ENCODE measurements around the gene PALMD. TPM values are rescaled to one million over a fixed set of nuclear protein-coding genes. Genes with fewer than 3 reads are reported as not detected.
A peak's percentile ranks its signal among the peaks of the same experiment; 100 is the strongest.

PALMD gene
- total RNA-seq, 1 experiment from 2014 or later: 0.31 TPM

DNA sequence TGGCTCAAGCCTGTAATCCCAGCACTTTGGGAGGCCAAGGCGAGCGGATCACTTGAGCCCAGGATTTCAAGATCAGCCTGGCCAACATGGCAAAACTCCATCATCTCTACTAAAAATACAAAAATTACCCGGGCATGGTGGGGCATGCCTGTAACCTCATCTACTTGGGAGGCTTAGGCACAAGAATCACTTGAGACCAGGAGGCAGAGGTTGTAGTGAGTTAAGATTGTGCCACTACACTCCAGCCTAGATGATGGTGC lies 12.0 kb downstream of the PALMD start:
- DNase-seq (ENCODE audit: low spot score): no peak

DNA sequence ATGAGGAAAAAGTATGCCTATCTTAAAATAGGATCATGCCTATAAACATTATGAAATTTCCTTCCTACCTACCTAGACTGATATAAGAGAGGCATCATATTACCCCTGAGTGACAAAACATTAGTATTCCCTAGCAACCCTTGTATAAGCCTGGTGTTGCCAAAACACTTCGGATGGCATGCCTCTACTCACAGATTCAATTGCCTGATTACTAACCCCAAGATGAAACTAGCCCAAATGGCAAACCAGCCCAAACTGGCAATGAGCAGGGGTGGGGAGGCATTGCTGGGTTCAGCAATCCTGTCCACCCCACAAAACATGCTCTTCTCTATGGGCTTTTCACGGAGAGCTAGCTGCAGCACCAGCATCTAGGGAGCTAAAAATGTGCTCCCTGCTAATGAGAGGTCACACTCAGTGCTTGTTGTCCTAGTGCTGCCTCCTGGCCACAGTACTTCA lies 13.9 kb downstream of the PALMD start:
- DNase-seq (ENCODE audit: low spot score): peak; percentile 81

DNA sequence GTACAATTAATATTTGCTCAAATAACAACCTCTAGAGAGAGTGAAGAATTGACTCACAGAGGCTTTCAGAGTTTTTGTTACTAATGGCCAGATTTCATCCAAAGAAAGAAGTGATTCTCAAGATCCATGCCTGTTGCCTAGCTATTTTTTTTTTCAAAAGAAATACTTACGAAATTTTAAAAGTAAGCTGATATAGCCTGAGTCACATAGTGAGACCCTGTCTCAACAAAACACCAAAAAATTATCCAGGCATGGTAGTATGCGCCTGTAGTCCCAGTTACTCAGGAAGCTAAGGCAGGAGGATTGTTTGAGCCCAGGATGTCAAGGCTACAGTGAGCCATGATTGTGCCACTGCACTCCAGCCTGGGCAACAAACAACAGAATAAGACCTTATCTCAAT lies 14.6 kb downstream of the PALMD start:
- no peak for DNase-seq (ENCODE audit: low spot score)

DNA sequence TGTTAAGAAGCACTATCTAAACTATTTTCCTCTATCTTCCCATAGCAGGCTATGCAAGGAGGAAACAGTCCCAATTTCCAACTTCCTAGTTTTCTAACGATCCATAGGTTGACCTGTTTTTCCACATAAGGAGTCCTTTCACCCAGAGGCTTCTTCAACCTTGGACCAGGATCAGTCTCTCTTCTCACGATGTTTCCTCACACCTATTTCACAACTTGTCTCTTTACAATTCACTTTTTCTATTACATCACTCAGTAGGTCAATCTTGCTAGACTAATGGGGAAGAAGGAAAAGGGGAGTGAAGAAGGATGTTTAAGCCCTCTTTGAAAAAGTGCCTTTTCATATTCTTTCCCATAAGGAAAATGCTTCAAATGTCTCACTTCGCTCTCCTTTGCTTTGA lies 15.9 kb downstream of the PALMD start:
- DNase-seq (ENCODE audit: low spot score): peak; percentile 48

DNA sequence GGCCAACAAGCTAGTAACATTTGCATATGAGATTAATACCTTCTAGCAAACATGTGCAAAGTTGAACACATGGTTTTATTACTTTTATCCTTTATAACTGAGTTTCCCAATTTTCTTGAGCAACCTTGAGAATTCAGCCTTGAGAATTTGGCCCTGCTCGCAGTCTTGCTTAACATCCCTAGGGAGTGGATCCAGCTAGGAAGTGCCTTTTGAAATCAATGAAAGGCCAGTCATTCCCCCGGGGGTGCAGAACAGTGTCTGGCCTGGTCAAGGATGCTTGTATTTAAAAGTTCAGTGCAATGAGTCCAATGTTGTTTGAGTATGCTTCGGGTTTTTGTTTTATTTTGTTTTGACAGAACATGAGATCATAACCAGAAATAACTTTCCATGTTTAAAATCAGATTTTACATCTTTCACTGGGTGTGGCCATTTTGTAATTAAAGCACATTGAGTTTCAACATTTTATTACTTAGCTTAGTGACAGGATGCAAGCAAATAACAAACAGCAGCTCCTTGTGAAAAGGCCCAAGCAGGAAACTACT lies 16.7 kb downstream of the PALMD start:
- no peak for DNase-seq (ENCODE audit: low spot score)

DNA sequence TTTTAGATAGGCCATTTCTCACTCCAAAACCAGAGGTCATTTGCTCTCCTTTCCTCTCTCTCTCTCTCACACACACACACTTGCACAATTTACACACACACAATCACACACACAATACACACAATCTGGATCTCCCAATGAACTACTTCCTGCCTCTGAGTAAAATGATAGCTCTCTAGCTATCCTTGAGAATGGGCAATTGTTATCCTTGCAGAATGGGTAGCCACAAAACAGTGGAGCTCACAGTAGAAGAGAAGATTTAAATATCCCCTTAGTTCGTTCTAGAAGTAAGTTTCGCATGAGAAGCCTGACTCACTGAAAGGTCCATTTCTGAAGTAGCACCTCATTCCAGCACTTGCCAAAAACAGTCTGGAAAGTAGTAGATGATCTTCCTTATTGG lies 17.6 kb downstream of the PALMD start:
- no peak for DNase-seq (ENCODE audit: low spot score)

DNA sequence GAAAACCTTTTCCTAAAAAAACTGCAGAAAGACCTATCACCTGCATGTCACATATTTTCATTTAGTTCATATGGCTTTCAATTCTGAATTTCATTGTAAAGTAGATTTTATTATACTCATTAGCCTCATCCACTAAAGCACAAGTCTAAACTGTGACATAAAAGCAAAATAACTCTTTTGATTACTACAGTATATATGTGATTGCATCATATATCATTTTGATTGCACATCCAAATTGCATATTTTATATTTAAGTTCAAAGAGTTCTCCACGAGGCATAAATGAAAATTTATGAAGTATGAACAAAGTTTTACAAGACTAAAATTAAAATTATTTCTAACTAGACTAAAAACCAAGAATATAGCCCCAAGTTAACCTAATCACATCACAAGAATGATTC lies 19.3 kb downstream of the PALMD start:
- no peak for DNase-seq (ENCODE audit: low spot score)

DNA sequence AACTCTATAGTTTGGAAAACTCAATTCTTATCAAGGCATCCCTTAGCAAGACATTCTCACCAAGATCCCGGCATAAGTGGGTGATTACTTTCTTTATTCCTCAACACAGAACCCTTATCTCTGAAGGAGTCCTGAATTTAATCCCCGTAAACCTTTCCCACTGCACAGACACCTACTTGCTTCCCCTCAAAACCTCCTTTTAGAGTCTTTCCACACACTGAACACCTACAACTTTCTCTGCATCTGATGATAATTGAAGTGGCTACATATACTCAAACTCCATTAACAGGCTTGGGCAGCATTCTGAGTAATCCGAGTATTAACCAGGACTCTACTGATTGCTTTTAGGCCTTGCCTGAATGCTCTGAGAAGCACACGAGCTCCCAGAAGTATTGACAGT lies 23.5 kb downstream of the PALMD start:
- no peak for DNase-seq (ENCODE audit: low spot score)

DNA sequence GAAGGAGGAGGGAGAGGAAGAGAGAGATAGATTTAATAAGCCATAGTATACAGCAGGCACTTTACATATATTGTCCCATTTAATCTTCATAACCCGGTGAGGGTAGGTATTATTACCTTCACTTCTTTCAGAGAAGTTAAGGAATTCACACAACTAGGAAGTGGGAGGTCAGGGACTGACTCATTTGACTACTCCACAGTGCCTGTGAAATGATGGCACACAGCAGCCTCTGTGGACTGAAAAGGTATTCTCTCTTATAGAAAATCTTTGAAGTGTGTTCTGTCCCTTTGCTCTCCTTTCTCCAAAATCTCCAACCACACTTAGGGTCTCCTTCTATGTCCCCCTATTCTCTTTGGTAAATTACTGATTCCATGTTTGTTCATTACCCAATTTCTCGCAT lies 23.9 kb downstream of the PALMD start:
- DNase-seq (ENCODE audit: low spot score): no peak

DNA sequence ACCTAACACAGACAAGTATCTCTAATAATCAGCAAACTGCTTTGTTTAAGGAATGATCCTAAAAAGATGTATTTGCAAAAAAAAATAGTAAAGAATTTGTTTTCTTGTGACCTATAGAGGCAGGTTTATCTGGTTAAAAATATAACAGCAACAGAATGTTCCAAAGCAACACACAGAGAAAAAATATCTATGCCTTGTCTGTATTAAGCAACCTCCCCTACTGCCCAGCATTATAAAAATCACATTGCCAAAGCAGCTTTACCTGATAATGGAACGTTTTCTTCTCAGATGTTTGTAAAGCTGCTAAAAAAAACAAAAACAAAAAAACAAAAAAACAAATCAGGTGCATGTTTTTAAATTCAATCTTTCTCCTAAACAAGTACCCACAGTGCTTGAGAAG lies 24.7 kb downstream of the PALMD start:
- no peak for DNase-seq (ENCODE audit: low spot score)

DNA sequence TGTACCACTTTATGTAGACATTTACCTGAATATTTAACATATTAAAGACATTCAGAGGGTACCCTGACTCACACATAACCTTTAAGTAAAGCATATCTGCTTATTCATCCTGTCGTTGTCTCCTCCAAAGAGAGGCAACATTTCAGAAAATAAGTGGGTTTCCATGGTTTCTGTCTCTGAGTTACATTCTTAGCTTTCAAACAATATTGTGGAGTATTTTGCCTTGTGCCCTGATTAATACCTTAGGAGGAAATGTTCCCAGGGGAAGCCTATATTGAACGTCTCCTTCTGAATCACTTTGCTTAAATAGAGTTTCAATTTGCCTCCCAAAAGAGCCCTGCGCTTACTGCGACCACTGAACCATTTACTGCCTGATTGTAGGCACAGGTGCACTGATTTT lies 26.1 kb downstream of the PALMD start:
- no peak for DNase-seq (ENCODE audit: low spot score)

DNA sequence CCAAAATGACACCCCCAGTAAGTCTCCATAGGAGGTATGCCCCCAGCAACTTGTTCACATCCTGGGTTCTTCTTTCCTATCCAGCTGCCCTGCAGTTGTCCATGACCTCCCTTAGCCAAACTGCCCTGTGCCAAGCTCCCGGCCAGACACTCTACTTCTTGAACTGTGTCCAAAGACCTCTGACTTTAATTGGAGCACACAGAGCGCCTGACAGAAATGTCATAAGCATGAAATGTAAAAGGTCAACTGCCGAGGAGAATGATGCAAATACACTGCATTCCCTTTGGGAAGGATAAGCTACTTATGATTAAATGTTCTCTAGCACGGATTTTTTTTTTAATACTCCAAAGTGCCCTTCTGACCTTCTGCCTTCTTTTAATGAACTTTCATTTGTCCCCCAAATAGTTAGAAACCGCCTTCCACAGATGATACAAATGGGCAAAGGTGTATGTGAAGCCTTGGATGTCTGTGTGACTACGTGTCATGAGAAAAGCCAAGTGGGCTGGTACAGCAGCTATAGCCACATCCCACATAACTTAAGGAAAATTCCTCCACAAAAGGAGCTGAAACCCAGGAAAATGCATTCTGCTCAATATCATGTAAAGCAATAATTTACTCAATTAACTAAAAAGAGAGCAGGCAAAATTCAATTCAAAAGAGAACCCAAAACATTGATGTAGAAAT lies 26.8 kb downstream of the PALMD start:
- DNase-seq (ENCODE audit: low spot score): no peak

DNA sequence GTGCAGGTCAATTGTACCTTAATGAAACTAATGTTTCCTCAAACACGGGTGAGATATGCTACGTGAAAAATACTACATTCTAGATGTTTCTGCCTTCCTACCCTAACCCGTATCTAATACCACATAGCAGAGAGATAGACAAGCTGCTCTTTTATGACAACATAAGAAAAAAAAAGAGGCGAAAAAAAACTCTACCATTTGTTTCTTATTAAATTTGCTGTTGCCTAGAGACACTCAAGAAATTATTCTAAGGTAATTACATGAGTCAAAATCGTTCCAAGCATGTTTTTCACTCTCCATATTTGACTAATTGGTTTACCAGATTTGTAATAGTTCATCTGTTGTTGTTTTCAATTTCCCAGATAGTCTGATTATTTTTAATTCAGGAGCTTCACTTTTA lies 27.4 kb downstream of the PALMD start:
- DNase-seq (ENCODE audit: low spot score): no peak

DNA sequence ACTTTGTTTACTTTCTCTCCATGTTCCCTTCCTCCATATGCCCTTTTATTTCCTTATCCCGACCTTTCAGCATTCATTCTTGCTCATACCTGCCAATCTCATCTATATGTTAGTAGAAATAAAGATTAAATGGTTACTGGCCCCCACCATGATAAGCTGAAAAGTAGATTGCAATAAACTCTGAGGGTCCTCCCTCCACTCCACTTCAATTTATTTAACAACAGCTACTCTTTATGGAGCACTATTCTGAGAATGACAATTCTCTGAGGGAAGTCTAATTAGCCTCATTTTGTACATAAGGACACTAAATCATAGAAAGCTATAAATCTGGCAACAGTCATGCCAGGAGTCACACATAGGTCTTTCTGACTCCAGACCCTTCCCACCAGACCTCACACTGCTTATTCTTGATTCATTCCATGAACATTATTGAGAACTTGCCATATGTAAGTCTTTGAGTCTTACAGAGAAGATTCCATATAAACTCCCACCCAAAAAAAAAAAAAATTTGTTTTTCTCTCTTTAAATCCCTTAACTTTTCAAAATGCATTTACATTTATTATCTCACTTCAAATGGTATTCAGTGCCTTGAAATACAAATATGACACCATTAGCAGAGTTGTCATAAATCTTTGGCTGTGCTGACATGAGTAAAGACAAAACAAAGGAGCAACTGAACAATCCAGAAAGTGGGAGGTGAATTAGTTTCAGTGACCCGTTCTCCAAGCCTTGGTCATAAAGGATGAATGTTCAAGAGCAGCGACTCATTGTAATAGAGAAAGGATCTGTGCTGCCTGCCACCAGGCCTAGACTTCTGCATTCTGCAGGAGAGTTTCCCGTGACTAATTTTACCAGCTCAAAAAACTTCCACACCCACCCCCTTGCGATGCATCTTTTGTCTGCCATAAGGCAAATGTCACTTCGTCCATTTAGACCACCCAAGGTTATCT lies 28.5 kb downstream of the PALMD start:
- DNase-seq (ENCODE audit: low spot score): no peak

DNA sequence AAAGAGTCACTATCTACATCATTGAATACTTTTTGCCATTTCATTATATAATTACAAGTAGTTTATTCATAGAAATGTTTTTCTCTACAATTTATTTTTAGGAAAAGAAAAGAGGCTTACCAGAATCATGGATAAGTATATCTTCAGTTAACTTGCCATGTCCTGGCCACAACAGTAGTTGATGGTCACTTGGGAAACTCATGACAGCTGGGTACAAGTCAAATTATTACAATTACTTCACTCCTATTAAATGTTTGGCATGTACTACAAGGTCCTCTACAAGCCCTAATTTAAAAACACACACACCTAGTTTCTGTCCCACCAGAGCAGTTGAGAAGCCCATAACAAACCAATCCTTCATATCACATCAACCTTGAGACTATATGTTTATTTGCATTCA lies 29.4 kb downstream of the PALMD start:
- DNase-seq (ENCODE audit: low spot score): no peak

DNA sequence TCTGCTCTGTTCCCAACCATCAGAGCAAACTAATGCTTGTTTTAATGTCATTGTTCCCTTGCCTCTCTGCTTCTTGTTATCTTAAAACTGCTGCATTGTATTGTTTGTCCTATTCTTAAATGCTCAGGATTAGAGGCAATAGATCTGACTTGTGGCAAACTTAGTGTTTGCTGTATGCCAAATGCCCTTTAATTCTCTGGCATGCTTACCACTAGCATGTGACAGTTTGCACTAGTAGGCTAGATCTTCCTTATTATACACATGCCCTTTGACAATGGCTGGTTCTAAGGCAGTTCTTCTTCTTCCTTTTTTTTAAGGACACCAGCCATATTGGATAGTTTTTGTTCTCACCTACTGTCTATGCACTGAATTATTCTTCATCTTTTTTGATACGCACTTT lies 30.1 kb downstream of the PALMD start:
- no peak for DNase-seq (ENCODE audit: low spot score)

DNA sequence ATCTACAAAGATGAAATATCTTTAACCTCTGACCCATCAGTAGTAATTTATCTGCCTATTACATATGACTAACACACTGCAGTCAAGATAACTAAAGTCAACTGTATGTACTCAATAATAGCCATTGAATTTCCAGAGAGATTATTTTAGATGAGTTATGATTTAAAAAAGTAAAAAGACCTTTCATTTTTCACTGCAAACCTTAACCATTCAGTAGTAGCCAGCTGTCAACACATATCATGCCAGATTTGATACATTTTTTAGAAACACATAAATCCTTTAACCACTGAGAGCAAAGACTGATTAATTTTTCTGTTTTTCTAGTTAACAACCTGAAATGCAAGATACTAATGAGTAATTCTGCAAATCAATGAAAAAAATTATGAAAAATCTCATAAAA lies 31.0 kb downstream of the PALMD start:
- no peak for DNase-seq (ENCODE audit: low spot score)

DNA sequence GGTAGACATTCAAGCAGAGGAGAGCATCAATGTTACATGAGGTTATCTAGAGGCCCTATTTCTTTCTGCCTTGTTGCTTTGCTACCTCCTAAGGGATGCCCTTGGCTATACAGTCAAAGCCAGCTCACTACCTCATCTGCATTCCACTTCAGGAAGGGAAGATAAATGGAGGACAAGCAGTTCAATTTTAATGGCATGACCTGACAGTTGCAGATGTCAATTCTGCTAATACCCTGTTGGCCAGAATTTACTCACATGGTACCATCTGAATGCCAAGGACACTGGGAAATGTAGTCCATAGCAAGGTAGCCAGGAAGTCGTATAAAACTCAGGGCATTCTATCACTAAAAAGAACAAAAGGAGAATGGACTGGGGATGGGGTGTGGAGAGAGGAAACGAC lies 31.5 kb downstream of the PALMD start:
- DNase-seq (ENCODE audit: low spot score): no peak

DNA sequence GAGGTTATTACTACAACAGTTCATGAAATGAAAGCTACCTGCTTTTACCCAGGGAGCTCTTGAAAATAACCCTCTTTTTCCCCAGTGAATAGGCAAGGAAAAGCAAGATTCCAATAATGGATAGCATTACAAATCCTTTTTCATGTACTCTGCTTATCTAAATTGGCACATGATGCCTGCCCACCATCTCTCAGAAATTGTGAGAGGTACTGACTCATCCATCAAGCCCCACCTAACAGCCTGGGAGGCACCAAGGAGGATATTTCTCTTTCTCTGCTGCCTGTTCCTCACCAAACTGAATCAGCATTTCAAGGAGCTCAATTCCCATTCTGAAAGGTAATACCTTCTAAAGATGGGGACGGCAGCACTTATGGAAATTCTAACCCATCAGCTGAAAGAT lies 34.4 kb downstream of the PALMD start:
- no peak for DNase-seq (ENCODE audit: low spot score)

DNA sequence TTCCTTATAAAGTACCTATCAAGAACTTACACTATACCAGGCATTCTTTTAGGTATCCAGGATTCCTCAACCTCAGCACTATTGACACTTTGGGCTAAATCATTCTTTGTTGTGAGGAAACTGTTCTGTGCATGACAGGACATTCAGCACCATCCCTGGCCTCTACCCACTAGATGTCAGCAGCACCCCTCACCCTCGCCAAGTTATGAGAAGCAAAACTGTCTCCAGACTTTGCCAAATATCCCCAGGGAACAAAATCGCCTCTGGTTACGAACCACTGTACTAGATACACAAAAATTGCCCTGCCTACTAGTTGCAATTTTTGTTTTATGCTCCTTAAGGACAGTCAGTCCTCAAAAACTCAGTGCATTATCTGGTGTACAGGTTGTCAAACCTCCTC lies 35.7 kb downstream of the PALMD start:
- DNase-seq (ENCODE audit: low spot score): no peak

DNA sequence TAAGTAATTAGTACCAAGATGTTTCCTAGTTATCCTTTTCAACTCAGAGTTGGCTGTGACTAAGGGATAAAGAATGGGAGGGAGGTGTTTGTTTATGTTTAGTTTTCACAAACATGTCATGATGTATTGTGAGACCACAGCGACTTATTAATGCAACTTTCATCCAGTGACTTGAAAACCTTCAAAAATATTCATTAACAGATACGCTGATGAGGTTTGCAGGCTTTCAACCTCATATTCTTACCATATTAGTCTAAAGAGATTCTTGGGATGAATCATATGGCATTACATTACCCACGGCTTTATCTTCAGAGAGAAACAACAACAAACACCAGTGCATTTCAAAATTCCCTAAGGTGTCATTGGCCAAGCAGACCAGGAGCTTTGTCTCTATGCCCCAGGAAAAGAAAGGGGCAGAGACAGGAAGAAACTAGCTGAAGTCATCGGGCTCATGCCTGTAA lies 36.4 kb downstream of the PALMD start:
- no peak for DNase-seq (ENCODE audit: low spot score)

DNA sequence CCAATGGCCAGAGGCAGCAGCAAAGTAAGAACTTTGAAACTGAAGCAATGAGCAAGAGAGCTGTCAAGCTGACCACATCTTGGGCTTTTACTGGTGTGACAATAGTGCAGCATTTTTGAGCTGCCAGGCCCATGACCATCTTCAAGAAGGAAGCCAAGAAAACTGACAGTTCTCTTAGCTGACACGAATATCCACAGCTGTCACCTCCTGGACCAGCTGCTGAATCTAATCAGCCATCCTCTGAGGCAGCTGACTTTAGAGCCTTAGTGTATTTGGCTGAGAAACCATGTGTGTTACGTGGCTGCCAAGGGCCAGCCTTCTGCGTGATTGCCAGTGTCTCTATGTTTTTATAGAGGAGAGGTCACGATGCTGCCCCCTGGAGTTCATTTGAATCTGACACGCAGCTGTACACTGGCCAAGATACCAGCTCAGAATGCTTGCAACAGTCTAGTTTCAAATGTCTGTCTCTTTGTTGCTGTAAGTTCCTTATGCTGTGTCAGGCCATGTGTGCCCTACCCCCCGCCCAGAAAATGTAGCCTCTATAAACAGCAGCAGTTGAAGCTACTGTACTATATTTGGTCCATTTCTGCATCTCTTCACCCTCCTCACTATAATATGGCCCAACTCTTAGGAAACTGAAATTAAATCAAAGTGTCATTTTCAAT lies 39.7 kb downstream of the PALMD start:
- DNase-seq (ENCODE audit: low spot score): peak; percentile 85

Measured in HT-29 (cell line).